Measurements from ENCODE around the gene EEFSEC. TPM values are rescaled to one million over a fixed set of nuclear protein-coding genes. Genes with fewer than 3 reads are reported as not detected.

EEFSEC gene
- total and polyA plus RNA-seq, 2 of the 8 experiments (the other 6 are each of a cell fraction or from before 2014, with no cell fraction given): 13.1 to 19.8 TPM

- TF ChIP-seq E2F6 (IDR thresholded peaks at IDR 0.05) (no peak), KDM1A (IDR thresholded peaks at IDR 0.05; ENCODE audit: borderline replicate concordance, low read length) (no peak), TAF1 (IDR thresholded peaks at IDR 0.05; ENCODE audit: low read depth, low read length) (no peak), BRCA1 (IDR thresholded peaks at IDR 0.05; ENCODE audit: low read depth, low read length) (no peak)
- TF ChIP-seq, protein P1, sequence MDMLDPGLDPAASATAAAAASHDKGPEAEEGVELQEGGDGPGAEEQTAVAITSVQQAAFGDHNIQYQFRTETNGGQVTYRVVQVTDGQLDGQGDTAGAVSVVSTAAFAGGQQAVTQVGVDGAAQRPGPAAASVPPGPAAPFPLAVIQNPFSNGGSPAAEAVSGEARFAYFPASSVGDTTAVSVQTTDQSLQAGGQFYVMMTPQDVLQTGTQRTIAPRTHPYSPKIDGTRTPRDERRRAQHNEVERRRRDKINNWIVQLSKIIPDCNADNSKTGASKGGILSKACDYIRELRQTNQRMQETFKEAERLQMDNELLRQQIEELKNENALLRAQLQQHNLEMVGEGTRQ (IDR thresholded peaks at IDR 0.05; ENCODE audit: low read length): no peak
- TF ChIP-seq, protein P2, sequence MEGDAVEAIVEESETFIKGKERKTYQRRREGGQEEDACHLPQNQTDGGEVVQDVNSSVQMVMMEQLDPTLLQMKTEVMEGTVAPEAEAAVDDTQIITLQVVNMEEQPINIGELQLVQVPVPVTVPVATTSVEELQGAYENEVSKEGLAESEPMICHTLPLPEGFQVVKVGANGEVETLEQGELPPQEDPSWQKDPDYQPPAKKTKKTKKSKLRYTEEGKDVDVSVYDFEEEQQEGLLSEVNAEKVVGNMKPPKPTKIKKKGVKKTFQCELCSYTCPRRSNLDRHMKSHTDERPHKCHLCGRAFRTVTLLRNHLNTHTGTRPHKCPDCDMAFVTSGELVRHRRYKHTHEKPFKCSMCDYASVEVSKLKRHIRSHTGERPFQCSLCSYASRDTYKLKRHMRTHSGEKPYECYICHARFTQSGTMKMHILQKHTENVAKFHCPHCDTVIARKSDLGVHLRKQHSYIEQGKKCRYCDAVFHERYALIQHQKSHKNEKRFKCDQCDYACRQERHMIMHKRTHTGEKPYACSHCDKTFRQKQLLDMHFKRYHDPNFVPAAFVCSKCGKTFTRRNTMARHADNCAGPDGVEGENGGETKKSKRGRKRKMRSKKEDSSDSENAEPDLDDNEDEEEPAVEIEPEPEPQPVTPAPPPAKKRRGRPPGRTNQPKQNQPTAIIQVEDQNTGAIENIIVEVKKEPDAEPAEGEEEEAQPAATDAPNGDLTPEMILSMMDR (IDR thresholded peaks at IDR 0.05; ENCODE audit: control extremely low read depth in 1 of 3, insufficient read depth in 1 of 3, low read depth in 1 of 3, low read length in 3 of 3): no peak
These were observed 57.4 kb downstream of the EEFSEC start (continued) for GRCh38 chr3:128210711-128211110.
